Hepatocyte (in vitro differentiated cells): ENCODE measurements around the gene LY6G6C. TPM values are rescaled to one million over a fixed set of nuclear protein-coding genes. Genes with fewer than 3 reads are reported as not detected.
A peak's percentile ranks its signal among the peaks of the same experiment; 100 is the strongest.

Experiments
- DNase-seq: peaks from one replicate; pipeline ENCODE4 v3.0.0-alpha.2; 2016; ENCODE audit warnings: low spot score
- H2AFZ ChIP-seq: fragments of 200-600 bp; sonication (generic); 2 replicates; pipeline ENCODE4 v1.6.0; 2016; ENCODE audit warnings: antibody characterized with exemption, mild to moderate bottlenecking
- H3K27ac ChIP-seq: fragments of 200-600 bp; sonication (generic); 2 replicates; pipeline ENCODE4 v1.5.1; 2016; ENCODE audit warnings: mild to moderate bottlenecking
- H3K27me3 ChIP-seq: fragments of 200-600 bp; sonication (generic); 2 replicates; pipeline ENCODE4 v1.6.1; 2016
- H3K36me3 ChIP-seq: fragments of 200-600 bp; sonication (generic); replicated peaks from 2 replicates; pipeline ENCODE4 v1.5.1; 2016; ENCODE audit warnings: low read depth; ENCODE audit not compliant: insufficient read depth
- H3K4me1 ChIP-seq: fragments of 200-600 bp; sonication (generic); 2 replicates; pipeline ENCODE4 v1.5.1; 2016; ENCODE audit warnings: mild to moderate bottlenecking, moderate library complexity; ENCODE audit not compliant: insufficient read depth
- H3K4me2 ChIP-seq: fragments of 200-600 bp; sonication (generic); 2 replicates; pipeline ENCODE4 v1.6.0; 2016
- H3K4me3 ChIP-seq: fragments of 200-600 bp; sonication (generic); 2 replicates; pipeline ENCODE4 v1.5.1; 2016; ENCODE audit warnings: mild to moderate bottlenecking
- H3K79me2 ChIP-seq: fragments of 200-600 bp; sonication (generic); 2 replicates; pipeline ENCODE4 v1.6.0; 2017; ENCODE audit warnings: mild to moderate bottlenecking
- H3K9me2 ChIP-seq: fragments of 200-600 bp; sonication (generic); replicated peaks from 2 replicates; pipeline ENCODE4 v1.6.0; 2017; ENCODE audit warnings: mild to moderate bottlenecking; ENCODE audit not compliant: insufficient read depth
- H3K9me3 ChIP-seq: fragments of 200-600 bp; sonication (generic); 2 replicates; pipeline ENCODE4 v1.5.1; 2016; ENCODE audit warnings: low read depth, mild to moderate bottlenecking
- H4K20me1 ChIP-seq: fragments of 200-600 bp; sonication (generic); 2 replicates; pipeline ENCODE4 v1.6.0; 2016; ENCODE audit warnings: mild to moderate bottlenecking; ENCODE audit not compliant: insufficient read depth, poor library complexity, severe bottlenecking
- CTCF ChIP-seq: fragments of 200-600 bp; sonication (generic); IDR thresholded peaks from 2 replicates; pipeline ENCODE4 v1.5.1; 2016; ENCODE audit warnings: antibody characterized with exemption, mild to moderate bottlenecking; ENCODE audit not compliant: poor library complexity
- EZH2 ChIP-seq: fragments of 200-600 bp; sonication (generic); IDR thresholded peaks from 2 replicates; pipeline ENCODE4 v1.6.1; 2016; ENCODE audit warnings: antibody characterized with exemption, mild to moderate bottlenecking, borderline replicate concordance
- EZH2phosphoT487 ChIP-seq: fragments of 200-600 bp; sonication (generic); IDR thresholded peaks from one replicate; pipeline ENCODE4 v1.6.1; 2018; ENCODE audit warnings: antibody characterized with exemption, mild to moderate bottlenecking, low read depth, moderate library complexity; ENCODE audit not compliant: unreplicated experiment, severe bottlenecking
- WGBS: methylation state at CpG from one replicate; pipeline ENCODE4 v1.1.6; 2016; ENCODE audit warnings: low lambda C conversion rate; ENCODE audit errors: missing lambda C conversion rate; 5-methylcytosine and 5-hydroxymethylcytosine counted together
- polyA plus RNA-seq: library from polyadenylated mRNA; unstranded; fragments of >200 nt; fragmentation: Nextera tagmentation; extraction: Ambion mirVana; gene quantifications from 2 replicates; pipeline ENCODE4 v1.2.1, GENCODE V29; 2016
- total RNA-seq: library from RNA; depleted of rRNA; stranded (reverse); fragments of >200 nt; gene quantifications from 2 replicates; pipeline ENCODE4 v1.2.3, GENCODE V29; 2014

LY6G6C gene
- total and polyA plus RNA-seq, 2 experiments from 2014 or later: 0.30 TPM; not detected in 1

GRCh38 chr6:31719001-31719400 is 2.5 kb downstream of the LY6G6C start:
- Histone ChIP-seq H3K4me3 (no peak overlapping the region), H3K4me2 (no peak overlapping the region), H3K9me3 (no peaks in the 10 kb centered on the region), H3K27me3 (no peaks in the 10 kb centered on the region), H3K36me3 (no peaks in the 10 kb centered on the region), H2AFZ (no peak overlapping the region), H3K4me1 (peaks cover 17% of the 10 kb centered on the region), H3K9me2 (no peaks in the 10 kb centered on the region), H3K27ac (no peak overlapping the region), H4K20me1 (no peaks in the 10 kb centered on the region), H3K79me2 (no peaks in the 10 kb centered on the region)
- WGBS: 84% methylated on average over 6 of the region's 6 CpGs
- DNase-seq: no peak
- no peak for TF ChIP-seq EZH2phosphoT487
- no peak for TF ChIP-seq EZH2
- TF ChIP-seq CTCF: no peak

- DNase-seq: no peak
- Histone ChIP-seq H2AFZ (no peak overlapping the region), H3K9me3 (no peaks in the 10 kb centered on the region), H3K27me3 (no peaks in the 10 kb centered on the region), H4K20me1 (no peaks in the 10 kb centered on the region), H3K27ac (no peak overlapping the region), H3K79me2 (no peaks in the 10 kb centered on the region), H3K4me2 (no peak overlapping the region), H3K4me1 (peaks cover 25% of the 10 kb centered on the region), H3K9me2 (no peaks in the 10 kb centered on the region), H3K36me3 (no peaks in the 10 kb centered on the region), H3K4me3 (no peak overlapping the region)
- 67% methylated on average over 1 of the region's 1 CpG for WGBS
- TF ChIP-seq CTCF (no peak), EZH2phosphoT487 (no peak), EZH2 (no peak)
Observed at GRCh38 chr6:31718265-31718664, 3.3 kb downstream of the LY6G6C start.

GRCh38 chr6:31717499-31718222 is 3.9 kb downstream of the LY6G6C start:
- DNase-seq: peak; percentile 26
- Histone ChIP-seq H3K4me1 (peaks cover 25% of the 10 kb centered on the region), H3K27me3 (no peaks in the 10 kb centered on the region), H3K27ac (no peak overlapping the region), H3K4me3 (no peak overlapping the region), H3K4me2 (no peak overlapping the region), H3K36me3 (no peaks in the 10 kb centered on the region), H3K9me2 (no peaks in the 10 kb centered on the region), H3K79me2 (no peaks in the 10 kb centered on the region), H4K20me1 (no peaks in the 10 kb centered on the region), H3K9me3 (no peaks in the 10 kb centered on the region), H2AFZ (no peak overlapping the region)
- WGBS: 56% methylated on average over 10 of the region's 10 CpGs
- TF ChIP-seq EZH2phosphoT487: no peak
- no peak for TF ChIP-seq EZH2
- no peak for TF ChIP-seq CTCF
